GM21786 (cell line): Measurements from ENCODE around the gene GTF3C5.

Experiments
- ATAC-seq: cut with Tn5 transposase; IDR thresholded peaks from one replicate; pipeline ENCODE4 v1.9.1; 2021; ENCODE audit not compliant: unreplicated experiment

Gene GTF3C5

GRCh38 chr9:133106511-133107244 lies 75.9 kb downstream of the GTF3C5 start:
- no peak for ATAC-seq

GRCh38 chr9:133107245-133107722 lies 76.5 kb downstream of the GTF3C5 start:
- no peak for ATAC-seq
